OCI-LY7 (cell line): ENCODE measurements around the gene MSANTD1. TPM values are rescaled to one million over a fixed set of nuclear protein-coding genes. Genes with fewer than 3 reads are reported as not detected.

ENCODE experiments used
- BruUV-seq: library from RNA; stranded (reverse); fragments of 400-500 nt; replicated peaks from 2 replicates; lab custom pipeline; 2021; lab: Mats Ljungman, UMichigan
- CTCF ChIA-PET: fragments of 300-600 bp; sonication (Branson Sonifier 250); formaldehyde crosslinking; loops from one replicate; lab custom pipeline; 2022; ENCODE audit warnings: antibody characterized with exemption; ENCODE audit not compliant: unreplicated experiment; lab: Charles Lee
- POLR2A ChIA-PET: fragments of 300-600 bp; sonication (Branson Sonifier 250); formaldehyde crosslinking; loops from one replicate; lab custom pipeline; 2022; ENCODE audit warnings: antibody characterized with exemption; lab: Charles Lee
- DNase-seq: peaks from one replicate; pipeline ENCODE4 v3.0.0-alpha.2; 2015; ENCODE audit warnings: low spot score
- H2AFZ ChIP-seq: fragments of 200-600 bp; sonication (generic), shearing (Covaris generic); 2 replicates; pipeline ENCODE4 v1.6.1; 2014; ENCODE audit warnings: mild to moderate bottlenecking, antibody characterized with exemption, low read length, moderate library complexity
- H3K27ac ChIP-seq: fragments of 200-600 bp; sonication (generic); 2 replicates; pipeline ENCODE4 v1.5.1; 2014; ENCODE audit warnings: mixed run types, low read depth, mild to moderate bottlenecking, moderate library complexity, low read length, inconsistent platforms; ENCODE audit not compliant: poor library complexity, severe bottlenecking
- H3K36me3 ChIP-seq: fragments of 200-600 bp; sonication (generic); 2 replicates; pipeline ENCODE4 v1.6.1; 2014; ENCODE audit warnings: mild to moderate bottlenecking, antibody characterized with exemption, low read length, moderate library complexity, mixed read lengths; ENCODE audit not compliant: insufficient read depth
- H3K4me1 ChIP-seq: fragments of 200-600 bp; sonication (generic); 2 replicates; pipeline ENCODE4 v1.5.1; 2014; ENCODE audit warnings: mild to moderate bottlenecking, low read length; ENCODE audit not compliant: insufficient read depth, poor library complexity, severe bottlenecking
- H3K4me2 ChIP-seq: fragments of 200-600 bp; sonication (generic); 2 replicates; pipeline ENCODE4 v1.6.1; 2014; ENCODE audit warnings: mild to moderate bottlenecking, low read length
- H3K4me3 ChIP-seq: fragments of 200-600 bp; sonication (generic); 2 replicates; pipeline ENCODE4 v1.5.1; 2014; ENCODE audit warnings: mild to moderate bottlenecking, low read depth, low read length; ENCODE audit not compliant: poor library complexity, severe bottlenecking
- H3K79me2 ChIP-seq: fragments of 200-600 bp; sonication (generic); 2 replicates; pipeline ENCODE4 v1.6.1; 2016; ENCODE audit warnings: low read depth, mild to moderate bottlenecking, low read length, moderate library complexity, mixed read lengths; ENCODE audit not compliant: insufficient read depth
- H3K9me2 ChIP-seq: fragments of 200-600 bp; sonication (generic); 2 replicates; pipeline ENCODE4 v1.6.1; 2016; ENCODE audit warnings: mild to moderate bottlenecking, low read length, mixed read lengths; ENCODE audit not compliant: insufficient read depth
- H3K9me3 ChIP-seq: fragments of 200-600 bp; sonication (generic); 2 replicates; pipeline ENCODE4 v1.6.1; 2014; ENCODE audit warnings: mild to moderate bottlenecking, mixed run types, low read length, mixed read lengths
- H4K20me1 ChIP-seq: fragments of 200-600 bp; sonication (generic); 2 replicates; pipeline ENCODE4 v1.6.1; 2014; ENCODE audit warnings: mild to moderate bottlenecking, antibody characterized with exemption, low read length, moderate library complexity, mixed read lengths; ENCODE audit not compliant: insufficient read depth
- CTCF ChIP-seq: fragments of 200-600 bp; sonication (generic); conservative IDR thresholded peaks from 2 replicates; pipeline ENCODE4 v1.5.1; 2014; ENCODE audit warnings: mild to moderate bottlenecking, antibody characterized with exemption, low read length, moderate library complexity, mixed read lengths
- EZH2phosphoT487 ChIP-seq: fragments of 200-600 bp; sonication (generic); IDR thresholded peaks from 2 replicates; pipeline ENCODE4 v1.6.1; 2018; ENCODE audit warnings: low read depth, borderline replicate concordance, mild to moderate bottlenecking, mixed run types, antibody characterized with exemption, low read length, moderate library complexity, mixed read lengths
- intact Hi-C: fragments of 100-400 bp; cut with micrococcal nuclease; formaldehyde crosslinking; loops from one replicate; pipeline ENCODE4 v1.10.0; 2022; ENCODE audit not compliant: unreplicated experiment
- total RNA-seq, 2 experiments: library from RNA; depleted of rRNA in 1 of 2; stranded (reverse); fragments of >200 nt in 1 of 2; shearing (Covaris generic) in 1 of 2; gene quantifications; 2 replicates each; pipeline ENCODE4 v1.2.3, GENCODE V29; 2014 to 2022

MSANTD1 gene
- total RNA-seq, 2 experiments from 2014 or later = 0.13 to 1.0 TPM

- Histone ChIP-seq H3K9me3 (no peaks in the 10 kb centered on the region), H3K4me3 (no peak overlapping the region), H3K36me3 (no peaks in the 10 kb centered on the region), H3K4me2 (no peak overlapping the region), H3K4me1 (peaks cover 16% of the 10 kb centered on the region), H4K20me1 (no peaks in the 10 kb centered on the region), H3K9me2 (no peaks in the 10 kb centered on the region), H2AFZ (no peak overlapping the region), H3K27ac (no peak overlapping the region), H3K79me2 (no peaks in the 10 kb centered on the region)
- no TSS peak for BruUV-seq
- no peak for DNase-seq
- ChIA-PET POLR2A (no interaction called here), CTCF (no interaction called here)
- TF ChIP-seq EZH2phosphoT487 (no peak), CTCF (no peak)
- intact Hi-C loops = no loop called here
These were observed 41.9 kb downstream of the MSANTD1 start for GRCh38 chr4:3290889-3291321.

GRCh38 chr4:3291411-3291968 is 42.5 kb downstream of the MSANTD1 start:
- TF ChIP-seq CTCF = no peak
- TF ChIP-seq EZH2phosphoT487 = no peak
- BruUV-seq = no TSS peak
- Histone ChIP-seq H3K4me3 (peak overlapping the region; percentile 73), H3K27ac (no peak overlapping the region), H2AFZ (no peak overlapping the region), H3K4me1 (peaks cover 11% of the 10 kb centered on the region), H4K20me1 (no peaks in the 10 kb centered on the region), H3K36me3 (no peaks in the 10 kb centered on the region), H3K9me2 (no peaks in the 10 kb centered on the region), H3K9me3 (no peaks in the 10 kb centered on the region), H3K4me2 (peak overlapping the region; percentile 99), H3K79me2 (no peaks in the 10 kb centered on the region)
- CTCF ChIA-PET = no interaction called here
- POLR2A ChIA-PET = no interaction called here
- no peak for DNase-seq
- intact Hi-C loops = no loop called here

GRCh38 chr4:3291969-3292570 is 43.1 kb downstream of the MSANTD1 start:
- no peak for TF ChIP-seq CTCF
- no peak for TF ChIP-seq EZH2phosphoT487
- Histone ChIP-seq H3K79me2 (no peaks in the 10 kb centered on the region), H3K27ac (no peak overlapping the region), H3K9me3 (no peaks in the 10 kb centered on the region), H3K9me2 (no peaks in the 10 kb centered on the region), H4K20me1 (no peaks in the 10 kb centered on the region), H3K4me1 (peaks cover 9% of the 10 kb centered on the region), H3K36me3 (no peaks in the 10 kb centered on the region), H2AFZ (peak overlapping the region; percentile 69; the same call in 1 of the 2 replicates), H3K4me3 (peak overlapping the region; percentile 73), H3K4me2 (peak overlapping the region; percentile 99)
- peak; percentile 4 for DNase-seq
- ChIA-PET CTCF (no interaction called here), POLR2A (no interaction called here)
- no TSS peak for BruUV-seq
- intact Hi-C loops = no loop called here
